ENCODE data around the gene NKTR. TPM values are rescaled to one million over a fixed set of nuclear protein-coding genes. Genes with fewer than 3 reads are reported as not detected.

The NKTR gene
- total RNA-seq, 4 donors from 2014 or later = 33.8 to 82.3 (median 49.6) TPM

GRCh38 chr3:42653560-42654330 is 53.3 kb downstream of the NKTR start, which contains the start of gene ZBTB47:
Gene ZBTB47 (plus strand): TSS chr3:42653697. CDS start chr3:42658356, 4,659 bp downstream.
- WGBS, 2 donors = 3 to 4% methylated on average over 8 to 23 of the region's 31 CpGs
- H3K4me3 ChIP-seq (ENCODE audit: low read depth, poor library complexity, severe bottlenecking) = peak within 1 kb of the TSS; percentile 77
- TF ChIP-seq CTCF (IDR thresholded peaks at IDR 0.05) = no peak
- no peak for TF ChIP-seq POLR2A (IDR thresholded peaks at IDR 0.05)
- DNase-seq (ENCODE audit: low spot score in 2 of 2) = peak; percentile 44 to 94
- intact Hi-C loops (cut with DNase I; ENCODE audit: low total_unique reads) = no loop called here

GRCh38 chr3:42654331-42655201 is 54.1 kb downstream of the NKTR start:
- TF ChIP-seq CTCF (IDR thresholded peaks at IDR 0.05) (no peak), POLR2A (IDR thresholded peaks at IDR 0.05) (no peak)
- peak; percentile 40 to 92 for DNase-seq (ENCODE audit: low spot score in 2 of 2)
- H3K4me3 ChIP-seq (ENCODE audit: low read depth, poor library complexity, severe bottlenecking) = peak overlapping the region; percentile 77
- 1% methylated on average over 16 to 73 of the region's 94 CpGs for WGBS, 2 donors
- intact Hi-C loops (cut with DNase I; ENCODE audit: low total_unique reads) = no loop called here

- TF ChIP-seq POLR2A (IDR thresholded peaks at IDR 0.05) (no peak), CTCF (IDR thresholded peaks at IDR 0.05) (no peak)
- peak; percentile 36 to 93 for DNase-seq (ENCODE audit: low spot score in 2 of 2)
- 26 to 83% methylated on average over 1 to 4 of the region's 4 CpGs for WGBS, 2 donors
- intact Hi-C loops (cut with DNase I; ENCODE audit: low total_unique reads) = no loop called here
- no peak overlapping the region for H3K4me3 ChIP-seq (ENCODE audit: low read depth, poor library complexity, severe bottlenecking)
Measured at GRCh38 chr3:42655331-42655888, 54.9 kb downstream of the NKTR start.

GRCh38 chr3:42655980-42656679 is 55.6 kb downstream of the NKTR start:
- intact Hi-C loops (cut with DNase I; ENCODE audit: low total_unique reads) = no loop called here
- peak in 1 of 2 donors; percentile 22 for DNase-seq (ENCODE audit: low spot score in 2 of 2)
- no peak for TF ChIP-seq POLR2A (IDR thresholded peaks at IDR 0.05)
- no peak for TF ChIP-seq CTCF (IDR thresholded peaks at IDR 0.05)
- 78 to 80% methylated on average over 6 of the region's 6 CpGs for WGBS, 2 donors
- no peak overlapping the region for H3K4me3 ChIP-seq (ENCODE audit: low read depth, poor library complexity, severe bottlenecking)

All from lower leg skin (tissue), 4 donors.